Lung (tissue), 12 donors: ENCODE results near the gene NDUFAF5. TPM values are rescaled to one million over a fixed set of nuclear protein-coding genes. Genes with fewer than 3 reads are reported as not detected.

Source experiments
- ATAC-seq: fragments of 200-7000 bp; cut with Tn5 transposase; one replicate; pipeline ENCODE4 v1.9.1; 2020; ENCODE audit warnings: moderate number of reproducible peaks; ENCODE audit not compliant: insufficient read depth, low FRiP score
- DNase-seq, 3 donors: peaks; one replicate each; pipeline ENCODE4 v3.0.0-alpha.2; 2013 to 2017
- H3K27ac ChIP-seq, 2 donors: one replicate each; pipeline ENCODE4 v1.5.1; 2013; ENCODE audit warnings: mild to moderate bottlenecking in 2 of 2, moderate library complexity in 2 of 2, control low read depth in 1 of 2, inconsistent platforms in 1 of 2, low read depth in 1 of 2, low read length in 1 of 2
- H3K27me3 ChIP-seq, 3 donors: one replicate each; pipeline ENCODE4 v1.5.1; 2013; ENCODE audit warnings: low read length in 2 of 3; ENCODE audit not compliant: control insufficient read depth in 3 of 3, insufficient read depth in 3 of 3
- H3K36me3 ChIP-seq, 4 donors: one replicate each; pipeline ENCODE4 v1.5.1; 2013; ENCODE audit warnings: low read length in 4 of 4, mild to moderate bottlenecking in 1 of 4, moderate library complexity in 1 of 4; ENCODE audit not compliant: control insufficient read depth in 4 of 4, insufficient read depth in 4 of 4
- H3K4me1 ChIP-seq, 5 donors: one replicate each; pipeline ENCODE4 v1.5.1; 2013; ENCODE audit warnings: low read length in 5 of 5, mild to moderate bottlenecking in 2 of 5, moderate library complexity in 1 of 5; ENCODE audit not compliant: control insufficient read depth in 5 of 5, insufficient read depth in 5 of 5
- H3K4me3 ChIP-seq: one replicate; pipeline ENCODE4 v1.5.1; 2013; ENCODE audit warnings: mild to moderate bottlenecking, control low read depth, moderate library complexity
- H3K9ac ChIP-seq, 2 donors: one replicate each; pipeline ENCODE4 v1.5.1; 2013; ENCODE audit warnings: low read length in 2 of 2, control low read depth in 1 of 2; ENCODE audit not compliant: insufficient read depth in 1 of 2
- H3K9me3 ChIP-seq, 4 donors: one replicate each; pipeline ENCODE4 v1.5.1; 2013; ENCODE audit warnings: low read length in 3 of 4, mild to moderate bottlenecking in 1 of 4, moderate library complexity in 1 of 4; ENCODE audit not compliant: control insufficient read depth in 4 of 4, insufficient read depth in 3 of 4
- CTCF ChIP-seq: IDR thresholded peaks from 2 replicates; pipeline ENCODE4 v1.5.1; 2012; ENCODE audit warnings: mild to moderate bottlenecking; ENCODE audit errors: control extremely low read depth, extremely low read depth
- WGBS, 2 donors: extraction: QIAGEN DNeasy Blood & Tissue Kit; methylation state at CpG; one replicate each; pipeline ENCODE4 v1.1.7; 2013; 5-methylcytosine and 5-hydroxymethylcytosine counted together
- polyA plus RNA-seq, 2 donors: library from polyadenylated mRNA; stranded (reverse); fragments of 200-250 nt; gene quantifications; one replicate each; pipeline ENCODE4 v1.2.1, GENCODE V29; 2013
- total RNA-seq, 2 donors: library from RNA; depleted of rRNA in 1 of 2; stranded (reverse); fragments of >200 nt in 1 of 2; gene quantifications; one replicate each; pipeline ENCODE4 v1.2.1, GENCODE V29; 2014 to 2021
- donor health status: control.
- donor health status: control.
- donor health status: Bipolar disorder and iron deficiency.
- donor health status: healthy.
- donor health status: DM: yes; HTN: yes; CAD: no.

The NDUFAF5 gene
- total and polyA plus RNA-seq, 4 donors, result 11.3 to 29.8 (median 20.2) TPM

GRCh38 chr20:13870170-13870748 lies 85.4 kb downstream of the NDUFAF5 start:
- no peak for TF ChIP-seq CTCF
- DNase-seq, result no peak
- Histone ChIP-seq H3K27ac (no peak overlapping the region), H3K36me3 (no peaks in the 10 kb centered on the region), H3K27me3 (no peaks in the 10 kb centered on the region), H3K4me3 (no peak overlapping the region), H3K9ac (no peak overlapping the region), H3K4me1 (peaks cover 0 to 12% (median 2%) of the 10 kb centered on the region in 5 donors), H3K9me3 (no peaks in the 10 kb centered on the region)
- ATAC-seq, result no peak
- WGBS, 2 donors, result 76 to 84% methylated on average over 4 of the region's 4 CpGs

Other genes with a start within 250 kb of the NDUFAF5 start
- gene TASP1, start 146.1 kb upstream of the NDUFAF5 start, total RNA-seq, result 10 to 100 TPM; 14.9 to 26.5 TPM
- 1 to 10 TPM; 5.0 to 8.1 TPM for gene TASP1, start 146.1 kb upstream of the NDUFAF5 start, polyA plus RNA-seq
- 10 to 100 TPM in 1 of 2 donors, 1 to 10 TPM in 1; 9.8 to 14.6 TPM for gene ESF1, start 109 bp upstream of the NDUFAF5 start, total RNA-seq
- gene ESF1, start 109 bp upstream of the NDUFAF5 start, polyA plus RNA-seq, result 10 to 100 TPM in 1 of 2 donors, 1 to 10 TPM in 1; 7.9 to 10.9 TPM
- not detected for gene SEL1L2, start 205.6 kb downstream of the NDUFAF5 start, total RNA-seq
- not detected for gene SEL1L2, start 205.6 kb downstream of the NDUFAF5 start, polyA plus RNA-seq
- 10 to 100 TPM; 21.1 to 67.1 TPM for gene MACROD2, start 210.5 kb downstream of the NDUFAF5 start, total RNA-seq
- gene MACROD2, start 210.5 kb downstream of the NDUFAF5 start, polyA plus RNA-seq, result 10 to 100 TPM; 13.0 to 20.4 TPM